Myocyte (in vitro differentiated cells): ENCODE data around the gene NEU4. TPM values are rescaled to one million over a fixed set of nuclear protein-coding genes. Genes with fewer than 3 reads are reported as not detected.
"Not testable (repeated sequence)": the region's sequence is repeated elsewhere in the genome, so short reads cannot be mapped to it uniquely, and the experiment has no call there.

Experiments used
- DNase-seq: peaks from one replicate; pipeline ENCODE4 v3.0.0-alpha.2; 2012; ENCODE audit warnings: low read depth
- total RNA-seq: library from RNA; depleted of rRNA; stranded (reverse); fragments of >200 nt; gene quantifications from 2 replicates; pipeline ENCODE4 v1.2.3, GENCODE V29; 2014

The NEU4 gene
- total RNA-seq, 1 donor from 2014 or later: 3.2 TPM

DNA sequence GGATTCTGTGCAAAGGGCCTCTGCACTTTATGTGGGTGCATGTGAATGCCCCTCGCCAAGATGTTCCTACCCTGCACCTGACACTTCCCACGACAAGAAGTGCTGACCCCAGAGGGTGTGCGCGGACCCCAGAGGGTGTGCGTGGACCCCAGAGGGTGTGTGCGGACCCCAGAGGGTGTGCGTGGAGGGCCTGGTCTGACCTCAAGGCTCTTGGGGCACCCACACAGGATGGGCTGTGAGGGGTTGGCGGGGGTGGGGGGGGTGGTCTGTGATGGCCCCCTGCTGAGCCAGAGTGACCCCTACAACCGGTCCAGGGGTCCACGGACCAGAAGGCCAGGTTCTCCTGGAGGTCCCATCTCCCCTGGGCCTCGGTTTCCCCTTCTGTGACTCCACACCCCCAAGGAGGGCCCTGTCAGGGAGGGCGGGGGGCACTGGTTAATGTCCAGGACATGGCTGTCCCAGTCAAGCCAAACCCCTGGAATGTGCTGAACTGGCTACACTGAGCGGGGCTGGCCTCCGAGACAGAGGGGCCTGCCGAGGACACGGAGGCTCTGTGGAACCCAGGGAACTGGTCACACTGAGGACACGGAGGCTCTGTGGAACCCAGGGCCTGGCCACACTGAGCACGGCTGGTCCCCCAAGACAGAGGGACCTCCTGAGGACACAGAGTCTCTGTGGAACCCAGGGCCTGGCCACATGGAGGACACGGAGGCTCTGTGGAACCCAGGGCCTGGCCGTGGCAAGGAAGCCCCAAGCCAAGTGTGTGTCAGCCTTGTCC, 3.1 kb downstream of the NEU4 start:
- DNase-seq: no peak

DNA sequence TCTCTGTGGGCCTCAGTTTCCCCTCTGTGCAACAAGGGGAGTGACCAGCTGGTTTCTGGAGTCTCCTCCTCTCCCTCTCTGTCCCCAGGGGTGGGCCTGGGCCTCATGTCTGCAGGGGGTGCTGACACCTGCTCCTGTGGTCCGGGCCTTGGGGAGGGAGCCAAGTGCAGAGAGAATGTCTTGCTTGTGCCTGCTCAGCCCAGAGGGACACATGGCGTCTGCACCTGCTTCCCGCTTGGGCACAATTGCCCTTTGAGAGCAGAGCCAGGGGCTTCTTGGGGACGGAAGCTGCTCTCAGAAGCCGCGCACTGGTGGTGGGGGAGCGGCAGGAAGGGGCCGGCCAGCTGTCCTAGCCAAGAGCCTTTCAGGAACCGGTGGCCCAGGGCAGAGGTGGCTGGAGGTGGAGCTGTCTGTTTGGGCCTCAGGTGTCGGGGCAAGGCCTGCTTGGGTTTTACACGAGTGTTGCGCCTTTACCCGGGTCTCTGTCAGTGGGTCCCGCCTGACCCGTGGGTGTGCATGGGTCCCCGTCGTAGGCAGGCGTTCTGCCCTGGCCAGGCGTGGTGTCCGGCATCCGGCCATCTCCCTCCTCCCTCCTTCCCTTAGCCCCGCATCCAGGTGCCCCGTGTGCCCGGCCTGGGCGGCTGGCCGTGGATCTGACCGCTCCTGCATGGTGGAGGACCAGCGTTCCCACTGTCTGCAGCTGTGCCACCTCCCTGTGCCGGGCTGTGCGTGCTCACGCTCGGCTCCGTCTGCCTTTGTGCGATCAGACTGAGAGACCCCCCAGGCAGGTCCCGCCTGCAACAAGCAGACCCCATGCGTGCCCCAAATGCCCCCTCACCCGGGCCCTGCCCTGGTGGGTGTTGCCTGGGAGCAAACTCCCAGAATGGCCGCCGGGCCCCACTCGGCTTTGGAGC, 4.0 kb downstream of the NEU4 start:
- DNase-seq: peak; percentile 97

DNA sequence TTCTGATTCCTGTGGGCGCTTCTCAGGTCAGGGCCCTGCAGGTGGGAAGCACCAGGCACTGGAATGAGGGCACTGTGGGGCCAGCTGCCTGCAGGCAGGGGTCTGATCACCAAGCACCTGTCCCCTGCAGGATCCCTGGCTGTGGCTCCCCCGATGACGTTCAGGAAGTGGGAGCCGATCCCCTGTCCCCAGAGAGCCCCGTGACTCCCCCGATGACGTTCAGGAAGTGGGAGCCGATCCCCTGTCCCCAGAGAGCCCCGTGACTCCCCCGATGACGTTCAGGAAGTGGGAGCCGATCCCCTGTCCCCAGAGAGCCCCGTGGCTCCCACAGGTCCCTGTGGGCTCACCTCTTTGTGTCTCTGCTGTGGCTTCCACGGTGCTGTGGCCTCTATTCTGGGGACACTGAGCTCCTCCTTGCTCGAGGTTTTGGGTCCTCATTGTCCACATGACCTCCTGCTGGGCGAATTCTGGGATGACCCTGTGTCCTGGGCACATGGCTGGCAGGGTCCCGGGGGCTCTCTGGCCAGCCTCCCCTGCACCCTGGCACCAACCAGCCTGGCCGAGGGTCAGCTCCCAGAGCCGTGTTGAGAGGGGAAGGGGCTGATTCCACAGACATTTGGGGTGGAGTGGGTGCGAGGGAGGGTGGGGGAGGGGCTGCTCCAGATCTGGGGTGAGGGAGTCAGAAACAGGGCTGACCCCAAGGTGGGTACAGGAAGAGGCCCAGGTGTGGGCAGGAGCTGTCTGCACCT, 4.8 kb downstream of the NEU4 start:
- DNase-seq: no peak

DNA sequence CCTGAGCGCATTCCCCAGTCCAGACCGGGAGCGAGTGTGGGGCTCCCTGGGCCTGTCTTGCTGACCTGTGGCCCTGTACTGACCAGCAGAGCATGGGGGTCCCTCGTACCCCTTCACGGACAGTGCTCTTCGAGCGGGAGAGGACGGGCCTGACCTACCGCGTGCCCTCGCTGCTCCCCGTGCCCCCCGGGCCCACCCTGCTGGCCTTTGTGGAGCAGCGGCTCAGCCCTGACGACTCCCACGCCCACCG, 5.3 kb downstream of the NEU4 start:
- no peak for DNase-seq

DNA sequence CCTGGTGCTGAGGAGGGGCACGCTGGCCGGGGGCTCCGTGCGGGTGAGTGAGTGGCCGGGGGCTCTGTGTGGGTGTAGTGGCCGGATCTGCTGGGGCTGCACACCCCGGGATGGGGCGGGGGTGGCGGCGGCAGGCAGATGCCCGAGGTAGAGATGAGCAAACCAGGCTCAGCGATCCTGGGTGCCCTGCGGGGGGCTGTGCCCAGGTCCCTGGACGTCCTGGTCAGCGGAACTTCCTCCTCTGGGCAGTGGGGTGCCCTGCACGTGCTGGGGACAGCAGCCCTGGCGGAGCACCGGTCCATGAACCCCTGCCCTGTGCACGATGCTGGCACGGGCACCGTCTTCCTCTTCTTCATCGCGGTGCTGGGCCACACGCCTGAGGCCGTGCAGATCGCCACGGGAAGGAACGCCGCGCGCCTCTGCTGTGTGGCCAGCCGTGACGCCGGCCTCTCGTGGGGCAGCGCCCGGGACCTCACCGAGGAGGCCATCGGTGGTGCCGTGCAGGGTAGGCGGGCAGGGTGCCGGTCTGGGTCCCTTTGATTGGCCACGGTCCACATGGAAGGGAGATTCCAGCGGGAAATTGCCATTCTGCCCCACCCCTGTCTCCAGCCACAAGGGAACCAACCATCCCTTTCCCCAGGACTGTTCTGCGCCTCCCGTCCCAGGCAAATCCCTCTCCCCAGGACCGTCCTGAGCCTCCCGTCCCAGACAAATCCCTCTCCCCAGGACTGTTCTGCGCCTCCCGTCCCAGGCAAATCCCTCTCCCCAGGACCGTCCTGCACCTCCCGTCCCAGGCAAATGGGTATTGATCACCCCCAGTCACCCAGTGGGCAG, 5.9 kb downstream of the NEU4 start:
- no peak for DNase-seq

DNA sequence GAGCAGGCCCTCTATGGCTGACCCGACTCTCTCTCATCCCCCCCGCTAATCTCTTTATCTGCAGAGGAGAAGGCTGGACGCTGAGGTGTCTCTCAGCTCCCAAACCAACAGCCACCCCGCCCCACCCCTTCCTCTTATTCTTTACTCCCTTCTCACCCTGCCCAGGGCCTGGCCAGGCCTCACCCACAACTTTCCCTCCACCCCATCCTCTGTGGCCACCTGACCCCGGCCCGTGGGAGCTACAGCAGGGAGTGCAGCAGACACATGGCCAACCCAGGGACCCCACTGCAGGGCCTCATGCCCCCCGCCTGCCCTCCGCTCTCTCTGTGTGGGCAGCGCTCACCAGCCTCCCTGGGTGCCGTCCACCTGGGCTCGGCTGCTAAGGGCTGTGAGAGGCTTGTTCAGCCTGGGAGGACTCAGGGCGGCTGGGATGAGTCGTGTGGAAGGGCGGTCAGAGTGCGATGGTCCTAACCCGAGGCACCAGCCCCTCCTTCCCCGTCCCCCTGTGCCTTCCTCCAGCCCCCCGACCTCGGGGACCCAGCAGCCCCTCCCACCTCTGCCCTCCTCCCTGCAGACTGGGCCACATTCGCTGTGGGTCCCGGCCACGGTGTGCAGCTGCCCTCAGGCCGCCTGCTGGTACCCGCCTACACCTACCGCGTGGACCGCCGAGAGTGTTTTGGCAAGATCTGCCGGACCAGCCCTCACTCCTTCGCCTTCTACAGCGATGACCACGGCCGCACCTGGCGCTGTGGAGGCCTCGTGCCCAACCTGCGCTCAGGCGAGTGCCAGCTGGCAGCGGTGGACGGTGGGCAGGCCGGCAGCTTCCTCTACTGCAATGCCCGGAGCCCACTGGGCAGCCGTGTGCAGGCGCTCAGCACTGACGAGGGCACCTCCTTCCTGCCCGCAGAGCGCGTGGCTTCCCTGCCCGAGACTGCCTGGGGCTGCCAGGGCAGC, 6.8 kb downstream of the NEU4 start:
- no peak for DNase-seq

DNA sequence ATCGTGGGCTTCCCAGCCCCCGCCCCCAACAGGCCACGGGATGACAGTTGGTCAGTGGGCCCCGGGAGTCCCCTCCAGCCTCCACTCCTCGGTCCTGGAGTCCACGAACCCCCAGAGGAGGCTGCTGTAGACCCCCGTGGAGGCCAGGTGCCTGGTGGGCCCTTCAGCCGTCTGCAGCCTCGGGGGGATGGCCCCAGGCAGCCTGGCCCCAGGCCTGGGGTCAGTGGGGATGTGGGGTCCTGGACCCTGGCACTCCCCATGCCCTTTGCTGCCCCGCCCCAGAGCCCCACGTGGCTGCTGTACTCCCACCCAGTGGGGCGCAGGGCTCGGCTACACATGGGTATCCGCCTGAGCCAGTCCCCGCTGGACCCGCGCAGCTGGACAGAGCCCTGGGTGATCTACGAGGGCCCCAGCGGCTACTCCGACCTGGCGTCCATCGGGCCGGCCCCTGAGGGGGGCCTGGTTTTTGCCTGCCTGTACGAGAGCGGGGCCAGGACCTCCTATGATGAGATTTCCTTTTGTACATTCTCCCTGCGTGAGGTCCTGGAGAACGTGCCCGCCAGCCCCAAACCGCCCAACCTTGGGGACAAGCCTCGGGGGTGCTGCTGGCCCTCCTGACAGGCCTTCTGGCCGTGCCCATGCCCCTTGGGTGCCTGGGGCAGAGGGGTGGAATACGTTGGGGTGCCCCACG, 7.6 kb downstream of the NEU4 start:
- no peak for DNase-seq

DNA sequence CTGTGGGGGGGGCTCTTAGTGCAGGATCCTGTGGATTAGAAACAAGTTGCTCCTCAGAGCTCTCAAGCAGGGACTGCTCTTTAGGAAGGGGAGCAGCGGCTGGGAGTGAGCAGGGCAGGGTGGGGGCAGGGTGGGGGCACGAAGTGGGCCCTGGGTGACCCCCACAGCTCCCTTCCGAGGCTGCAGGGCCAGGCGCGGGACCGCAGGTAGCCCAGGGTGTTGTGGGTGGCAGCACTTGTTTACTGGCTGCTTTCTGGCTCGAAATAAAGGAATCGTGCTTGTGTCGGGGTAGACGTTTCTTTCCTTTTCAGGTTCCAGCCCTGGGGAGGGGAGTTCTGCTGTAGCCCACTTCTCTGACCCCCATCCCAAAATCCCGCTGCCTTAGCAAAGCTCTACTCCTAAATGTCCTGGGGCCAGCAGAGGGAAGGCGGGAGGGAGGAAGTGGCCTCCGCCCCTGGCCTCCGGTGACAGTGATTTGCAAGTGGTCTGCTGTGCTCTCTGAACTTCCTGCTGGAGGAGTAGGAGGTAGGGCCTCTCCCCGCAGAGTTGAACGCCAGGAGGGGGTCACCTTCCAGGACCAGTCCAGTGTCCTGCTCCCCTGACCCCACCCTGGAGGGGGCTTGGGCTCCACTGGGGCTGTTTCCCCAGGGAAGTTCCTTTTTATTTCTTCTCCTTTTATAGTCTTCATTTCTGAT, 8.3 kb downstream of the NEU4 start:
- no peak for DNase-seq

DNA sequence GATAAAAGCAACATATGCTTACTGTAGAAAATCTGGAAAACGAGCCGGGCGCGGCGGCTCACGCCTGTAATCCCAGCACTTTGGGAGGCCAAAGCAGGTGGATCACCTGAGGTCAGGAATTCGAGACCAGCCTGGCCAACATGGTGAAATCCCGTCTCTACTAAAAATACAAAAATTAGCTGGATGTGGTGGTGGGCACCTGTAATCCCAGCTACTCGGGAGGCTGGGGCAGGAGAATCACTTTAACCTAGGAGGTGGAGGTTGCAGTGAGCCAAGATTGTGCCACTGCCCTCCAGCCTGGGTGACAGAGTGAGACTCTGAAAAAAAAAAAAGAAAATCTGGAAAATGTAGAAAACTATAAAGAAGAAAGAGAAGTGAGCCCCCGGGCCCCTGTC, 8.8 kb downstream of the NEU4 start:
- not testable (repeated sequence) for DNase-seq

DNA sequence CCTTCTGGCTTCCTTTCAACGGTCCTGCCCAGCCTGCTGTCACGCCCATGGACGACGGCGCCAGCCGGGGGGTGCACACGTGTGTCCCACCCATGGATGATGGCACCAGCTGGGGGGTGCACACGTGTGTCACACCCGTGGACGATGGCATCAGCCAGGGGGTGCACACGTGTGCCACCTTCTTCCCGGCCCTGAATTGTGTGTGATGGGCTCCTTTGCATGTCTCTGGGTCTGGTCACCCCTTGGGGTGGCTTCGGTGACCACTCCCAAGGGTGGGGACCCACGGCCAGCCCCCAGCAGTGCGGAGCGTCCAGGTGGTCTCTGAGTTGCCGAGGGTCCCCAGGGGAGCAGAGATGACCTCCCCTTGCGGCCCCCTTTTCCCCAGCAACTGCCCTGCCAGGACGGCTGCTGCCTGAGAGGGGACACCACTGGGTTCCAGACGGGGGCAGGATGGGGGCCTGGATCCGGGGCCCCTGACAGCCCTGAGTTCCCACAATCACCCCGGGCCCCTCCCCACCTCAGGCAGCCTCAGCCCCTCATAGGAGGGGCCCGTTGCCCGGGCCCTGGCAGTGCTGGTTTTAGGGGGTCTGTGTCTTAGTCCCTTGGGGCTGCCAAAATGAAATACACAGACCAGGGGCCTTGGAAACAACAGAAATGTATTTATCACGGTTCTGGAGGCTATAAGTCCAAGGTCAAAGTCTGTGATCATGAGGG, 9.4 kb downstream of the NEU4 start:
- no peak for DNase-seq

DNA sequence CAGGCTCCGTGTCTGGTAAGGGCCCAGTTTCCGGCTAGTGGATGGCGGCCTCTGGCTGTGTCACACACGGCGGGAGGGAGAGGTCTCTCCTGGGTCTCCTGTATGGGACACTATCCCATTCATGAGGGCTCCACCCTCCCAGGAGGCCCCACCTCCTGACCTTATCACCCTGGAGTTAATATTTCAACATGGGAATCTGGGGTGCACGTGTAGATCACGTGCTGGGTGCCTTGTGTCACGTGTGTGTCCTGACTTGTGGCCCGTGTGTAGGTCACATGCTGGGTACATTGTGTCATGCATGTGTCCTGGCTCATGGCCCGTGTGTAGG, 9.9 kb downstream of the NEU4 start:
- DNase-seq: no peak

DNA sequence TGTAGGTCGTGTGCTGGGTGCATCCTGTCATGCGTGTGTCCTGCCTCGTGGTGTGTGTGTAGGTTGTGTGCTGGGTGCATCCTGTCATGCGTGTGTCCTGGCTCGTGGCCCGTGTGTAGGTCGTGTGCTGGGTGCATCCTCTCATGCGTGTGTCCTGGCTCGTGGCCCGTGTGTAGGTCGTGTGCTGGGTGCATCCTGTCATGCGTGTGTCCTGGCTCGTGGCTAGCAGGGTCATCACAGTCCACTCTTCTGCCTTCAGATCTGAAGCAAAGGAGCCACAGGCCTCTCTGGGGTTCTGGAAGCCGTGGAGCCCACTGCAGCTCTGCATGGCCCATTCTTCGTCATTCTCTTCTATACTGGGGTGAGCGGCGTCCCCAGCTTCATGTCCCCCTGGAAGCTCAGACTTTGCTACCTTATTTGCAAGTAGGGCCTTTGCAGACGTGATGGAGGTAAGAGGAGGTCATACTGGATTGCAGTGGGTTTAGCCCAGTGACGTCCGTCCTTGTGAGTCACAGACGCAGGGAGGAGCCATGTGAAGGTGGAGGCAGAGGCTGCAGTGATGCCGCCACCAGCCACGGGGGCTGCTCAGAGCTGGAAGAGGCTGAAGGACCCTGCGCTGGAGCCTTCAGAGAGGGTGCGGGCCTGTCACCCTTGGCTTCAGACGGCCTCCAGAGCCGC, 11.1 kb downstream of the NEU4 start:
- DNase-seq: not testable (repeated sequence)

DNA sequence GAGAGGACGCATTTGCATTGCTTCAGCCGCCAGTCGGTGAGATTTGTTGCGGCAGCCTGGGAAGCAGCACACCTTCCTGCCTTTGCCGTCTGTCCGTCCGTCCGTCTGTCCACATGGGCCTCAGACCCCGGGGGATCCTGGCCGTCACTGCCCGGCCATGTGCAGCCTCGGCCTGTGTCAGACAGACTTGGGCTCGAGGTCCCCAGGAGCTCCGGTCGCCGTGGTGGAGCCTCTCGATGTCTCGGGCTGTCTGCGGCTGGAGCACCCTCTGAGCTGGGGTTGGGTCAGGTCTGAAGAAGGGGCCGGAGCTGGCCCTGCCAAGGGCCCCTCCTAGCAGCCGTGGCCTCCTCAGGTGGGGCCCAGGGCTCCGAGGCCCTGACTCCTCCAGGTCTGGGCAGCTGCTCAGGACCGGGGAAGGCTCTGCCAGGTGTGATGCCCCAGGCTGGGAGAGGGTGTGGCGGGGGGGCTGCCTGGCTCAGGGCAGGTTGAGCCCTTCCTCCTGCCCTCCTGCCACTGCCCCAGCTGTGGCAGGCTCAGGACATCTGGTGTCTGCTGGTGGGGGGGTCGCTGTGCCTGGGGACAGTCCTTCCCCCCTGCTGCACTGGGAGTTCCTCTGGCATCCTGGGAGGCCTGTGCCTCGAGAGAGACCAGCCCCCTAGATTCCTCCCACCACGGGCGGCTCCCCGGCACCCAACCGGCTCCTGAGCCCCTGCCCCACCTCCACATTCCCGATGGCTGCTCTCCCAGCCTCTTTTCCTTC, 11.8 kb downstream of the NEU4 start:
- DNase-seq: no peak

DNA sequence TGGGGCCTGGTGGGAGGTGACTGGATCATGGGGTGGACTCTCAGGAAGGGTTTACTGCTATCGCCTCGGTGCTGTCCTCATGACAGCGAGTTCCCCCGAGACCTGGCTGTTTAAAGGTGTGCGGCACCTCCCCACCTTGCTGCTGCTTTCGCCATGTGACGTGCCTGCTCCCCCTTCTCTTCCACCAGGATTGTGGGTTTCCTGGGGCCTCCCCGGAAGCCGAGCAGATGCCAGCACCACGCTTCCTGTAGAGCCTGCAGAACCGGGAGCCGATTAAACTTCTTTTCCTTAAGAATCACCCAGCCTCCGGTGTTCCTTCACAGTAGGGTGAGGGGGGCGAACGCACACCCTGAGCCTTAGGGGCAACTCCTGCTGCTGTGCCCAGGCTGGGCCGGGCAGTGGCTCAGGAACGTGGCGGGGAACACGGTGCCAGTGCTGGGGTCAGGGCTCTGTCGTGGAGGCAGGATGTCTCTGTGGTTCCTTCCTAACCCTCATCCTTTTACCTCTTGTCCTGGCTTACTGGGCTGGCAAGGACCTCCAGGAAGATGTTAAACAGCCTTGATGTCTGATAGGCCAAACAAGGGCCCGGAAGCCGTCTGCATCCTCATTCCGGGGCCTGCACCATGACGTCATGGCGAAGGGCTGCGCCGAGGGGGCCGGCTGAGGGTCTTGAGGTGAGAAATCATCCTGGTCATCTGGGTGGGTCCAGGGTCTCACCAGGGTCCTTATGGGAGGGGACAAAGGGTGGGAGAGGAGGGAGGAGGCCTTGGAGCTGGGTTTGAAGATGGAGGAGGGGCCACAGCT, 12.7 kb downstream of the NEU4 start:
- DNase-seq: no peak

DNA sequence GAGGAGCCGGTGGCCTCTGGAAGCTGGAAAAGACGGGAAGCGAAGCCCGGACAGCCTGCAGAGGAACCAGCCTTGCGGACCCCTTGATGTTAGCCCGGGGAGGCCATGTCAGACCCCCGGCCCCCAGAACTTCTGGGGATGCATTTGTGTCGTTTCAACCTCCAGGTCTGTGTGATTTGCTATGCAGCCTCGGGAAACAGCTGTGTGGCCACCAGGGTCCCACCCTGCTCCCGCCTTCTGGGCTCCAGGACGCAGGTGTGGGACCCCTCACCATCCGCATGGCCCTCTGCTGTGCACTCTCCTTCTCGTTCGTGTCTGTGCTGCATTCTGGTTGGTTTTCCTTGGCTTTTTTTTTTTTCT, 13.3 kb downstream of the NEU4 start:
- DNase-seq: no peak
